ENCODE measurements around the gene SERGEF.

Gene SERGEF

DNA sequence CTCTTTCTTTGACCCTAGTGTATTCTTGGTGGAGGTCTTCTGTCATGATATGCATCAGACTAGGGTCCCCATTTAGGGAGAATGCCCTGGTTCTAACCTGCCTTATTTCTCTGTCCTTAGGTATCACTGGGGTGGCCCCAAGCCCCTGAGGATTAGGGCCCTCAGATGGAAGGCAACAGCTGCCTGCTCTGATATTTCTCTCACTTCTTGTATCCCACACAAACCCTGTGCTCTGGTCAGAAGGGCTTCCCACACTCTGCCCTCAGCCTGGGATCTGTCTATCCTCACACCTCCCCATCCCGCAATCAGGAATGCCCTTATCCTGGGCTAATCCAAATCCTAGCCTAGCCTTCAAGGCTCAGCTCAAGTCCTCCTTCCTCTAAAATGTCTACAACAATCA lies 202.8 kb downstream of the SERGEF start:
- no peak for DNase-seq

DNA sequence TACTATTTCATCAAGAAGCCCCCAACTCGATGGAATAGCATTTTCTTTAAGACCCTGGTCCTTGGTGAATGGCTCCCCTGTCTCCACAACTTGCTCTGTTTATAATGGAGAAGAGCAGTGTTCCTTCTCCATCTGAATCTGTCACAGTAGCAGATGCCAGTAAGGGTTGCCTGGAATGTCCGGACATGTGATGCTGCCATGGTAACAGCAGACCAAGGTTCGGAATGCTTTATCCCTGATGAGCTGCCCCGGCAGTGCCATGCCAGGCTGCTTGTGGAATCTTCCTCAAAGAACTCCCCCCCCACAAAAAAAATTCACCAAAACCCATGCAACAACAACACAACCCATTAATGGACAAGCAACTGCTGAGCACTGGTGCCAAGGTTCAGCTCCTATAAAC lies 205.8 kb downstream of the SERGEF start:
- DNase-seq, result no peak

DNA sequence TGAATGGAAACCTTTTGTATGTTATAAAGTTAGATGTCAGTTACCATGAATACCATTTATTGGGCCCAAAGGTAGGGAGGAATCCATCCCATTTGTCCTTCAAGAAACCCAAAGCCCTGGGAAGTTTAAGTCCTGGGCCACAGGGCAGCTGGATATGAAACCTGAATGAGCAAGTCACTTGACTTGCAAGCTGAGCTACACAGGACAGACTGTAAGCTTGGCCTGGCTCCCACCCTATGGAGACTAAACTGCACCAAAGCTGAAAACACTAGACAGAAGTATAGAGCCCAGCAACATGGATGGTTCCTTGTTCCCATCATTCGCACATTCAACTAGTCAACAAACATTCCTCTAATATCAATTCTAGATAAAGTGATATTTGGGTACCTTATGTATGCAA lies 207.0 kb downstream of the SERGEF start:
- no peak for DNase-seq

DNA sequence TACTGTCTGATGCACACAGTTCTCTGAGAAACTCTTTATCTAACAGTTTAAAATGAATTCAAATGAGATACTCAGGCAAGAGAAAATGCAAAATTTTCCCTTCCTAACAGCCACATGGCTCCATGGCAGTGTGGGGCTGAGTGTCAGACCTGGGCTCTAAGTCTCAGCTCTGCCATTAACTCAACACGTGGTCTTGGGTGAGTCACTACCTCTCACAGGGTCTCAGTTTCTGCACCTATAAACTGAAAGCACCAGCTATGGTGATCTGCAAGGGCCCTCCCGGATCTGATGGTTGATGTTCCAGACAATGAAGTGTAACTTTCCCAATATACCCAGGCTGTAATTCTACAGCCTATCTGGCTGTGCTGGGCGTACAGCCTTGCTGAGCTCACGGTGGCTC lies 207.8 kb downstream of the SERGEF start:
- DNase-seq, result no peak

DNA sequence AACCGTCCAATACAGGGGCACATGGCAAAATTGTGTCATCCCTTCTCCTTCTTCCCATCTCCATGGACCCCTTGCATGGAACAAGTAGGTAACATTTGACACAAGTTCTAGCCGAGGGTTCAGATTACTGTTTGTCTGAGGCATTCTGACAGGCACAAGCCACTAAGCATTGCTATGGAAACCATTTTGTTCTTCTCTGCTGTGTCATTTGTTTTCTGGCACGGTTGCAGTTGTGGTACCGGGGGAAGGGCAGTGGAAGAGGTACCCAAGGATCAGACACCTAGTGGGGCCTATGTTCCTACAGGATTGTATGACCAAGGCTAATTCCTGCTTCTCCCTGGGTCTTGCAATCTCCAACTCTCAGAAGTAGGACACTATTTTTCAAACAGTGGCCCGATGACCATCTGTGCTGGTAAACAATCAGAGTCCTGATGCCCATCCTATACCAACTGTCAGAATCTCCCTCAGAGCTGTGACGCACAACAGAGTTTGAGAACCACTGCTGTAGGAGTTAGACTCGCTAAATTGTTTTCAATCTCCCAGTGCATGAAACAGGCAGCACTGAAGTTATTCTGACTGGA lies 209.0 kb downstream of the SERGEF start:
- no peak for DNase-seq

DNA sequence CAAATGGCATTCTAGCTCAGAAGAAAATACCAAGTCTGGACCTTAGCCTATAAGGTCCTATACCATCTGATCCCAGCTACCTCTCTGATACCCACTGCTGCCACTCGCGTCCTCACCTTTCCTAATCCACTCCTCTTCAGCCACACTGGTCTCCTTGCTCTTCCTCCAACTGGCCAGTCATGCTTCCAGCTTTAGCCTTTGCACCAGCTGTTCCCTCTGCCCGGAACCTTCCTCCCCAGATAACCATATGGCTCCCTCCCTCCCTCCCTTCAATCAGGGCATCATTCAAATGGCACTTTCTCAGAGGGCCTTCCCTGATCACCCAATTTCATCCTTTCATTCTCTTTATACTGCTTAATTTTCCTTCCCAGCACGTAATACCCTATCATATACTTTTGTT lies 210.4 kb downstream of the SERGEF start:
- DNase-seq, result no peak

DNA sequence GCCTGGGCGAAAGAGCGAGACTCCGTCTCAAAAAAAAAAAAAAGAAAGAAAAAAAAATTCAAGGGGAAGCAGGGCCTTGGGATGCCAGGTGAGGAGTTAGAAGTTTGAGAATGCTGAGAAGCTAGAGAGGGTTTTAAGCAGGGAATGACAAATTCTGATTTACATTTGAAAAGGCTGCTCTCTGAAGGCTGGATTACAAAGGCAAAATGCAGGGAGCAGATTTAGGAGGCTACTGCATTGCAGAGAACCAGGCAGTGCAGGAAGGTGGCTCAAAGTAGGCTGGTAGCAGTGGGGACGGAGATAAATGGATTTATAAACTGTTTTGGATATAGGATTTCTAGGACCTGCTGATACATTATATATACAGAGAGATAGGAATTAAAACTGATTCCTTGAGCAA lies 211.7 kb downstream of the SERGEF start:
- no peak for DNase-seq

DNA sequence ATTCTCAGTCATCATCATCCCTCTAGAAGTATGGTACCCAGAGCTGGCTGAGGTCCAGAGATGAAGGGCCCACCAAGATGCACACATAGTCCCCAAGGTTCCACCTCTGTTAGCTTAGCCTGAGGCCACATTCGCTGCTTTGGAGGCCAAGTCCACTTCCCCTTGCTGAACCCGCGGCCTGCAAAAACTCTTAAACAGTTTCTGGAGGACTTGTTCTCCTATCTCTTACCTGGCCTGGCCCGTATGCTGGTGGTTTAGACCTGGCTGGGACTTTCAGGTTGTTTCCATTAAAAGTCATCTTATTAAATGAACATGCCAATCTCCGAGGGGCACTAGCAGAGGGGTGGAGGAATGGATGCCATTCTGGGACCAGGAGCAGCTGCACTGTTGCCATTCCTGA lies 213.7 kb downstream of the SERGEF start:
- DNase-seq, result no peak

DNA sequence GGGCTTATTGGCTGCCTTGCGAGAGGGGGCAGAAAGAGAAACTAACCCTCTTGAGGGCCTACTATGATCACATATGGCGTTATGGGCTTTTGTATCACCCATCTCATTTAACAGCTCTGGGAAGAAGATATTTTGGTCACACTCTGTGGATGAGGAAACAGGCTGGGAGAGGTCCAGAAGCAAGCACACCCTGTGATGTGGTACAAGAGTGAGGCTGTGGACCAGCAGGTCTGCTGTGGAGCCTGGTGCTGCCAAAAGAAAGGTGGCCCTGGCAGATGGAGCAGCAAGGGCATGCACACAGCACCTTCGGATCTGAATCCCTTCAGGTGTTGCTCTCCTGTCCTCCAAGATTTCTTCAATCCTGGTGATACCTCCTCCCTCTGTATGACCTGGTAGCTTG lies 214.1 kb downstream of the SERGEF start:
- DNase-seq, result no peak

DNA sequence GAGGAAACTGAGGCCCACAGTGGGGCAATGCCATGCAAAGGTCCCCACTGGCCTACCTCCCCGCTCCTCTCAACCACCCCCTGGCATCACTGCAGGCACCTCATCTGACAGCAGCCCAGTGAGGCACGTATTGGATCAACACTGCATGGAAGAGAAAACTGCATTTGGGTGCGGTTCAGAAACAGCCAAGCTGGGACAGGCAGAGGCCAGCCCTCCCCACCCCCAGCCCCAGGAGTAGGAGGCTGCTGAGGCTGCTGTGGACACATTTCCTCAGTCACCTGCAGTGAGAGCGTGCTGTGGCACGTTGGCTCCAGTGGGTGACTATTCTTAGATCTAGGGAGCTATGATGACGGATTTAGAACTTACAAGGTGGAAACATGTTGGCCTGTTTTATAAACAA lies 214.6 kb downstream of the SERGEF start:
- no peak for DNase-seq

DNA sequence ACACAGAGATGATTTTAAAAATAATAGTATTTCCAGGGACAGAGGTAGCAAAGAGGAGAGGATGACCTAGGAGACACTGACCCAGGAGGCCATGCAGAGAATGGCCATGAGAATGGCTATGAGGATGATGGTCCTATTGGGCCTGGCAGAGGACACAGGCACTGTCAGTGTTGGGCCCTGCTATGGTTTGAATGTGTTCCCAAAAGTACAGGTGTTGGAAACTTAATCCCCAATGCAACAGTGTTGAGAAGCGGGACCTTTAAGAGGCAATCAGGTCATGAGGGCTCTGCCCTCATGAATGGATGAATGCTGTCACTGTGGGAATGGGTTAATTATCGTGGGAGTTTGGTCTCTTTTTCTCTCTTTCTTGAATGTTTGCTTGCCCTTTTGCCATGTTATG lies 216.7 kb downstream of the SERGEF start:
- DNase-seq, result no peak

DNA sequence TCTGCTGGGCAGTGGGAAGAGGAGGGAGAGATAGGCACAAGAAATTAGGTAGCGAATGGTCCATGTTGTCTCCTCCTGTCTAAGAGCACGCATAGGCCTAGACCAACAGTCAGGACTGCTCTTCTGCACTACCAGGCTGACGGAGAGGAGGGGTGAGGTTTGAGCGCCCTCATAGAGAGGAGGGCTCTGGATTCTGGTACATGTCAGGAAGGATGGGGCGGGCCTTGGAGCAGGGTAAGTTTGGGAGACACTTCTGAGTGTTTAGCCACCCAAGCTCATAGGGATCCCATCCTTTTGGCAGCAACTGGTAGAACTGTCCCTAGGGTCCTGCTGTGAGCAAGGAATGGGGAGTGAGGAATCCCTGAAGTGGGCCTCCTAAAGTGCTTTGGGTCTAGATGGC lies 217.9 kb downstream of the SERGEF start:
- DNase-seq, result no peak

DNA sequence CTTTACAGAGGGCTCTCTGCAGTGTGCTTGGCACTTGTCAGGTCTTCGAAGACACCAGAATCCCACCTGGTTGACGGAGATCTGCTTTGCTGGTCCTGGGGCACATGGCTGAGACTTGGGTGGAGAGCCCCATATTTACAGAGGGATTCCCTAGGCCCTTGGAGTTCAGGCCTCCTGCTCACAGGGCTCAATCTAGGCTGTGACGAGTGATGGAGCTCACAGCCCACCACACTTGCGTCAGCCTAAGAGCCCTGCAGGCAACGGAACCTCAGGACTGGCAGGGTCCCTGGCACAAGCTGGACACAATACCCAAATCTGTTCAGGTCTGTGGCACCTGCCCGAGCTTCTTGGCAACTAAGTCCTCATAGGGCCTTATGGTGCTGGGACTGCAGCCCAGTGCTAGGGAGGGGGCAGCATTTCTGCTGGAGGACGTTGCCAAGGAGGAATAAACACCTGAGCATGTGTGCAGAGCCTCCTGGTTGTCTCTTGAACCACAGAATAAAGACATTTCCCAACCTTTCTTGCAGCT lies 219.1 kb downstream of the SERGEF start:
- DNase-seq, result no peak

DNA sequence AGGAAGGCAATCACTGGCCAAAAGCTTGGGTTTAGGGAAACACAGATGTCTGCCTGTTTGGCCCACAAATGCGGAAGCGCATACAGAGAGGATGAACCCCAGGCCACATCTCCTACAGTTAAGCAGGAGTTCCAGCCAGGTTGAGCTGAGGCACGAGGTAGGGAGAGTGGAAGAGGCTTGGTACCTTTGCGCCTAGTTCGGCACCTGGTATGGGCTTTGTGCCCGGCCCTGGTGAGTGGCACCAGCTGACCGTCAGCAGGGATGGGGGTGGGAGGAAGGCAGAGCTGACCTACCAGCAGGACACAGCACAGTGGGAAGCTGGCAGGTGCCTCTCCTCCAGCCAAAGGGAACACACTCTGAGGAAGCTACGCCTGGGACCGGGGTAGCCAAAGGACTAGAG lies 220.7 kb downstream of the SERGEF start:
- no peak for DNase-seq

DNA sequence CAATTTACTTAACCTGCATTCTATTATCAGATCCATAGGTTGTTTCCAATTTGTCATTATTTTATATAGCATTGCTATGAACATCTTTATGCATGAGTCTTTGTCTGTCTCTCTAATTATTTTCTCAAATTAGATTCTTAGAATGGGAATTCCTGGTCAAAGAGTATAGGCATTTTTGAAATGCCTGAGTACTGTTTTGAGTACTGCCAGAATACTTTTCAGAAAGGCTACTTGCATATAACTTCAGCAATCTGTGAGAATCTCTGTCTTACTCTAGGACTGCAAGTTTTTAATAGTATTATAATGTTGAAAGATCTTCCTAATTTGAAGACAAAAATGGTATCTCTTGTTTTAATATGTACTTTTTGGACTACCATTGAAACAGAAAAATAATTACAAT lies 221.7 kb downstream of the SERGEF start:
- no peak for DNase-seq

DNA sequence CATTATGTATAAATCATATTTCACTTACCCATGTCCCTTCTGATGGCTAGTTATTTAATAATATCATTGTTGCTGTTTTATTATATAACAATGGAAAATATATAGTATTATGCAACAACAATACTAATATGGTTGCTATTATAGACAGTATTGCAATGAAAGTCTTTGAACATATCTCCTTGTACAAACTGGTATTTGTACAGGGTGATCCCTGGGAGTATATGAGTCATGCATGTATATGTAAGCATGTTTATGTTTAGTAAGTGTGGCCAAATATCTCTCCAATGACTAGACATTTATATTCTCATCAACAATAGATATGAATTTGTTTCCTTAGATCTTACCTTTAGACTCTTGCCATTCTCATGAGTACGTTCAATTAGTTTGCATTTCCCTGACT lies 222.4 kb downstream of the SERGEF start:
- no peak for DNase-seq

DNA sequence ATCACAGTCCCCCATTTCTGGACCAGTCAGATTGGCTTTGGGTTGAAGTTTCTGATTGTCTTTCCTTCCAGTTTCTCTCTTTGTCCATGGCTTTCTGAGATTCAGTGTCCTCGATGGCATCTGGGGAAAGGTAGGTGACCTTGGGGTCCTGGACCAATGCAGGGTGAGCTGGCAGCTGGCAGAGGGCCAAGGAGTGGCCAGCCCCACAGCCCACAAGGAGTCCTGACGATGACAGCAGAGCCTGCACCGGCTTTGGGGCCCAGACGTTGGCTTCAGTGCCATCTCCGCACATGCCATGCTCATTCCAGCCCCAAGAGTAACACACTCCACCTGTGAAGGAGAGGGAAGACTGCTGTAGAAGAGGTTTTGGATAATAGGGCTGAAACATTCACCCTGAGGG lies 224.8 kb downstream of the SERGEF start:
- DNase-seq, result no peak

DNA sequence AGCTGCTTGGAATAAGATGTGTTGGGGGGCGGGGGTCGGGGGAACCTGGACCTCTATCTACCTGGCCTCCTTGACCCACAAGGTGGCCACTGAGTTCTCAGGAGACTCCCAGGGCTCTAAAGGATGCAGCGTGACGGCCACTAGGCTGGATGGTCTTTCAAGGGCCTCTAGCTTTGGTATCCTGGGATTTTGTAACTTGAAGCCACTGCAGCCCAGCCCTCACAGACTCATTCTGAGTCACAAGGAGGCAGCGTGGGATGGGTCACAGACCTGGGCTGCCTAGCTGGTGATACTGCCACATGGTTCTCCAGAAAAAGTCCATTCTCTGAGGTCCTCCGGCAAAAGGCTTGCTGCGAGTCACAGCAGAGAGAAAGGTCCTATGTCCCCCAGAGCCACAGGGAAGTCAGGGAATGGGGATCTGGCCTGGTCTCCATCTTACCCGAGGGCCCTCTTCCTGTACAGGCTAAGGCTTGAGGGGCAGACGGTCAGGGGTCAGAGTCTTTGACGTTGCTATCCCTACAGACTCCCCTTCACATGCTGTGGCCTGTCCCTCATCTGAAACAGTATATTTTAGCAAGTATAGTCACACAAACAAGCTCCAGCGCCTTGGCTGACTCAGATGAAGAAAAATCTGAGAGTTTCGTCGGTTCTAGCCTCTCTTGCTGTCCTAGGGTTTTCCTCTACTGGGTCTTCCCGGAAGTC lies 225.9 kb downstream of the SERGEF start:
- DNase-seq, result no peak

DNA sequence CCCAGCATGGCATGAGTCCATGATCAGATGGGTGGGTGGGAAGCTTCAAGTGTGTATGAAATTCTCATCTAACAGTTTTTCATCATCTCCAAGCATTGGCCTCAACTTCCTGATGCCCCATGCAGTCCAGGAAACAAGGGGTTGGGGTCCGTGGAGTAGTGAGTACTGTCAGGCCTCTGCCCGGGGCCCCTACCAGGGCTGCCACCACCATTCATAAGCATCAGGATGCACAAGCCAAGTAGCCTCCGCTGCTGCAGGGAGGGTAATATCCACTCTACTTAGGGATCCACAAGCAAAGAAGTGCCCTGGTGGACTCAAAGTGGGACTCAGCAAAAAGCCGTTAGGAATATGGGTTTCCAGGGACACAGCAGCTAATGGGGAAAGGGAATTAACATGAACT lies 229.0 kb downstream of the SERGEF start:
- DNase-seq, result no peak

DNA sequence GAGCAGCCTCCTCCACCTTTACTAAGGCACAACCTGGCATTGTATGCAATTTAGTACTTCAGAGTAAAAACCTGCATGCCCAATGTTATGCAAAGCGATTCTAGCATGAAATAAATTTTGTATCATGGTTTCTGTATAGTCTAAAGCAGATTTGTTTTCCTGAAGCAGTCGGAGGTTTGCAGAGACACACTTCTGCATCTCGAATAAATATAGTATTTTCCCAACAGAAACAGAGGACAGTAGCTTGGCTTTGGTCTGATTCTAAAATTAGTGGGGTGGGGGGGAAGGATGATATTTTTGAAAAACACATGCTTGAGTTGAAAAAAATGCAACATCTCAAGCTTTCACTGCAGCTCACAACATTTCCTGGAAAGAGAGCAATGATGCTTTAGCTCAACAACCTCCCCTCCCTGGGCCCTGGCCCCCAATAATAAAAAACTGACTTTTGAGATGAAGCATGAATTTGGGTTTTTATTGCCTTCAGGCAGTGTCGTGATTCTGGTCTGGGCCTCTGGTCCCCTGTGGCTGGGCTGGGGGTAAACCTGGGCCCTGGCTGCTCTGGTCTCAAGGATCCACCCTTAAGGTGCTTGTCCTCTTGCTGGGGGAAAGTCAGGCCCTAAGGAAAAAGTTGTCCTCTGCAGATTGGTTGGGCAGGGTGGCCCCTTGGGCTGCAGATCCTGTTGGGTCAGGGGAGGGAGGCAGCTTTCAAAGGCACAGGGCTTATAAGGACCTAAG lies 230.1 kb downstream of the SERGEF start:
- DNase-seq, result no peak

DNA sequence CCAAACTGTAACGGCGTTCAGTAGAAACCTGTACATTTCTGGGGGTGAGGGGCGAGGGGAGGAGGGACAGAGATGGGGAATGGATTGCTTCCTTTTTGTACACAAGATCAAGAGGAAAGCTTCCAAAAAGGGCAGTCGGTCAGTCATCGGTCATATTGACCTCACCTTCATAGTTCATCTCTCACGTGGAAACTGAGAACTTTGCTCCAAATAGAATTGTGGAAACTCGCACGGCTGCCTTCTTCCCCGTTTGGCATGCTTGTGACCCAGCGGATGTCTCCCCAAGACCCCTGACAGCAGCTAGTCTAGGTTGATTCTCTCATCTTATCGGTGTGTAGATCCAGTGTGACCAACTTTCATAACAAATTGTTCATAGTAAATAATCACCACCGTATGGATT lies 230.7 kb downstream of the SERGEF start:
- DNase-seq, result no peak

DNA sequence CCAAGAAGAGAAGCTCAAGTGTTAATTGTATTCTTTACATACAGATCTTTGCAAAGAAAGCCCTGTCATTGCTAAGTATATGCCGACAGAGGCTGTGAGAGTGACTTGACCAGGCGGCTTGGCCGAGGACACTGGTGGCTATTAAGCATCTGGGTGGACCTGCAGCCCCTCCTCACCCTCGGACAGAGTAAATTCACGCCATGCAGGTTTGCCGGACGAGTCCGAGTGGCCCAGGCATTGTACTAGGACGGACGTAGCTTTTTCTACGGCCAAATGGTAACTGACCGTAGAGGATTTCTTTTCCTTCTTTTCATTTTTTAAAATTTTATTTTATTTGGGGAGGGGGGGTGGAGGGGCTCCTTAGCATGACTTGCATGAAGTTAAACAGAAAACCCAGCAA lies 231.2 kb downstream of the SERGEF start:
- no peak for DNase-seq

DNA sequence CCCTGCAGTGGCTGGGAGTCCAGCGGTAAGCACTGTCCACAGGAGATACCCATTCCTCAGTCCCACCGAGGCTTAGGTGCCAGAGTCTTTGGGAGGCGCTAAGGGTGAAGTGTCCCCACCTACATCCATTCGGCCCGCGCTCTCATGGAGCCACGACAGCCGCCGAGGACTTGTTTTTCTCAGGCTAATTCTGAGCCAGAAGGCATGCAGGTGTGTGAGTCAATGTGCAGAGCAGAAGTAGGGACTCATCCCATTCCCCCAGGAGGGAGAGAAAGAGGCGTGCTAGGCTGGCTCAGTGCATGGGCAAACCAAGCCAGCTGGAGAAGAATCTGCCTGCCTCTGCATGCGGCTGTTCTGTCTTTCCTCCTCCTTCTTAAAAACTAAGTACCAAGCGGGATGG lies 231.6 kb downstream of the SERGEF start:
- no peak for DNase-seq

DNA sequence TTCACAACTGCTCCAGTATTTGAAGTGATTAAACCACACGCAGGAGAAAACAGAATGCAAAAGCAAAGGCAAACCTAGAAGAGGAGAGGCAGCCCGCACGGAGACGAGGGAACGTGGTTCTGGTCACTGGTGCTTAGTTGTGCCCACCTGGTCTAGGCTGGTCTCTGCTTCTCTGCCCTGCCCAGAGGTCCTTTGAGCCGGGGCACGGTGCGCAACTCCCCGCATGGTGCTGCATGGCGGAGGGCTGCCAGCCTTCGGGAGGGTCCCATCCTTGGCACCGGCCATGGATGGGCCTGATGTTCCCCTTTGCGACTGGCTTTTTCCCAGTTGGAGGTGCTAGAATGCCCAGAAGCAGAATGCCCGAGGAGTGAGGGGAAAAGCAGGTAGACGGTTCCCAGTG lies 232.2 kb downstream of the SERGEF start:
- DNase-seq, result no peak

Measured in activated CD4-positive, alpha-beta T cell treated with anti-CD3 and anti-CD28 coated beads for 1 hour (primary cell).